Right atrium auricular region (tissue), 2 donors: ENCODE measurements around the gene CHN2. TPM values are rescaled to one million over a fixed set of nuclear protein-coding genes. Genes with fewer than 3 reads are reported as not detected.

ENCODE experiments used
- DNase-seq: peaks from one replicate; pipeline ENCODE4 v3.0.0-alpha.2; 2019; ENCODE audit warnings: low spot score
- H3K27ac ChIP-seq, 2 donors: fragments of 200-600 bp; sonication (generic); 1 replicate in 1 of 2; 2 replicates in 1 of 2; pipeline ENCODE4 v1.5.1; 2016 to 2019
- H3K27me3 ChIP-seq, 2 donors: fragments of 200-600 bp; sonication (generic); one replicate each; pipeline versions ENCODE4 v1.5.1 to v1.6.0; 2017 to 2019
- H3K36me3 ChIP-seq: fragments of 200-600 bp; sonication (generic); one replicate; pipeline ENCODE4 v1.5.1; 2016
- H3K4me1 ChIP-seq, 2 donors: fragments of 200-600 bp; sonication (generic); one replicate each; pipeline versions ENCODE4 v1.5.1 to v1.6.0; 2017 to 2019
- H3K4me3 ChIP-seq, 2 donors: fragments of 200-600 bp; sonication (generic); 1 replicate in 1 of 2; 2 replicates in 1 of 2; pipeline ENCODE4 v1.5.1; 2017 to 2019; ENCODE audit warnings: mild to moderate bottlenecking in 1 of 2, moderate library complexity in 1 of 2
- H3K9me3 ChIP-seq, 2 donors: fragments of 200-600 bp; sonication (generic); one replicate each; pipeline ENCODE4 v1.5.1; 2019
- total RNA-seq, 2 donors: library from RNA; depleted of rRNA; stranded (reverse); fragments of >200 nt; gene quantifications; one replicate each; pipeline ENCODE4 v1.1.0, GENCODE V29; 2016
- TF ChIP-seq, protein P1 (sequence below), 2 donors: fragments of 200-600 bp; sonication (generic); IDR thresholded peaks; one replicate each; pipeline ENCODE4 v1.5.1; 2019; ENCODE audit warnings: antibody characterized with exemption in 2 of 2

Gene CHN2
- total RNA-seq, 2 donors from 2014 or later = 2.7 to 6.6 TPM

DNA sequence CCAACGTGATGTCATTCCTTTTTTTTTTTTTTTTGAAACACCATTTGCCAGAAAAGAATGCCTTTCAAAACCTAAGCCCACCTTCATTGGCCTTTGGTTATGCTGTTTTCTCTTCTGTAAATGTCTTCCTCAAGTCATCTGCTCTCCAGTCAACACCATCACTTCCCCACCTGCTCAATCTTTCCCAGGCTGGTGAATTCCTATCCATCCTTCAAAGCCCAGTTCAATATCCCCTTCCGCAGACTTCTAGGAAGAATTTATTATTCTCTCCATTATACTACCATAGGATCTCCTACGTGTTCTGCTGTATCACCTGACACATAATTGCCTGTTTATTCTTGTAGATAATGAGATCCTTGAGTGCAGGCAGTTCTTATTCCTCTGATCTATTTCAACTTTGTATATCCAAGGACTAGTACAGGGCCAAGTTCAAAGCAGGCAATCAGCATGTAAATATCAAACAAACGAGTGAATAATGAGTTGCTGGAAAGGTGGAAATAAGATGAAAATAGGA is 295.6 kb downstream of the CHN2 start:
- Histone ChIP-seq H3K4me1 (no peaks in the 10 kb centered on the region), H3K4me3 (no peak overlapping the region), H3K27me3 (no peaks in the 10 kb centered on the region), H3K27ac (no peak overlapping the region), H3K36me3 (no peaks in the 10 kb centered on the region), H3K9me3 (no peaks in the 10 kb centered on the region)
- no peak for DNase-seq
- TF ChIP-seq, protein P1, sequence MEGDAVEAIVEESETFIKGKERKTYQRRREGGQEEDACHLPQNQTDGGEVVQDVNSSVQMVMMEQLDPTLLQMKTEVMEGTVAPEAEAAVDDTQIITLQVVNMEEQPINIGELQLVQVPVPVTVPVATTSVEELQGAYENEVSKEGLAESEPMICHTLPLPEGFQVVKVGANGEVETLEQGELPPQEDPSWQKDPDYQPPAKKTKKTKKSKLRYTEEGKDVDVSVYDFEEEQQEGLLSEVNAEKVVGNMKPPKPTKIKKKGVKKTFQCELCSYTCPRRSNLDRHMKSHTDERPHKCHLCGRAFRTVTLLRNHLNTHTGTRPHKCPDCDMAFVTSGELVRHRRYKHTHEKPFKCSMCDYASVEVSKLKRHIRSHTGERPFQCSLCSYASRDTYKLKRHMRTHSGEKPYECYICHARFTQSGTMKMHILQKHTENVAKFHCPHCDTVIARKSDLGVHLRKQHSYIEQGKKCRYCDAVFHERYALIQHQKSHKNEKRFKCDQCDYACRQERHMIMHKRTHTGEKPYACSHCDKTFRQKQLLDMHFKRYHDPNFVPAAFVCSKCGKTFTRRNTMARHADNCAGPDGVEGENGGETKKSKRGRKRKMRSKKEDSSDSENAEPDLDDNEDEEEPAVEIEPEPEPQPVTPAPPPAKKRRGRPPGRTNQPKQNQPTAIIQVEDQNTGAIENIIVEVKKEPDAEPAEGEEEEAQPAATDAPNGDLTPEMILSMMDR (IDR thresholded peaks at IDR 0.05) = no peak

DNA sequence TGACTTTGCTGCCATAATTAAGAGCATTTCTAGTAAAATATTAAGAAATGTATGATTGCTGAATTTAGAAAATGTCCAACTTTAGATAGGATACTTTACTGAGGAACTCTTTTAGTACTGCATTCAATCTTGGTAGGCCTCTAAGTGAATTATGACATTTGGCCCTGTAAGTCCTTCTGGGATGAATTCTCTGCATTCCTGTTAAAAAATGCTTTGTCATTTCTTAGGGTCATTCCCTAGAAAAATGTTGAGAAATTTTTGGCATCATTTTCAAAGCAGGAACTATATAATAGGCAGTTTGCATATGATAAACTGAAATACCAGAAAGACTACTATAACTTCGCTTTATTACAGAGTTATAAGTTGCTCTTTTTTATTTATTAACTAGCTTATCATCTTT is 299.8 kb downstream of the CHN2 start:
- Histone ChIP-seq H3K9me3 (no peaks in the 10 kb centered on the region), H3K4me1 (no peaks in the 10 kb centered on the region), H3K4me3 (no peak overlapping the region), H3K36me3 (no peaks in the 10 kb centered on the region), H3K27ac (no peak overlapping the region), H3K27me3 (no peaks in the 10 kb centered on the region)
- TF ChIP-seq, protein P1 (IDR thresholded peaks at IDR 0.05) = no peak
- DNase-seq = no peak

DNA sequence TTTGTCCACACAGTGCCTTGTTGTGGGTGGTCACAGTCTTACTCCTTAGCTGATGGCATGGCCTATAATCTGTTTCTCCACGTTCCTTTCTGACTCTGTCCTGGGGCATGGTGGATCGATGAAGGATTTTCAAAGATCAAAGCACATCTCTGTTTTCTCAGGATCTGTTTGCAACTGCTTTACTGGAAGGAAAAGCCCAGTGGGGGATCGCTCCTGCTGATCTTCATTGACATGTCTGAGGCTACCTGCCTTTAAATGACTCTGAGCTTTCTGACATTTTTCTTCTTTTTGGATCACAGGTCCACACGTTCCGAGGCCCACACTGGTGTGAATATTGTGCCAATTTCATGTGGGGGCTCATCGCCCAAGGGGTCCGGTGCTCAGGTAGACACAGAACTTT is 301.1 kb downstream of the CHN2 start:
- TF ChIP-seq, protein P1 (IDR thresholded peaks at IDR 0.05) = no peak
- no peak overlapping the region for H3K4me3 ChIP-seq
- H3K4me1 ChIP-seq = no peaks in the 10 kb centered on the region
- no peaks in the 10 kb centered on the region for H3K9me3 ChIP-seq
- no peak for DNase-seq
- H3K27me3 ChIP-seq = no peaks in the 10 kb centered on the region
- H3K36me3 ChIP-seq = no peaks in the 10 kb centered on the region
- no peak overlapping the region for H3K27ac ChIP-seq

DNA sequence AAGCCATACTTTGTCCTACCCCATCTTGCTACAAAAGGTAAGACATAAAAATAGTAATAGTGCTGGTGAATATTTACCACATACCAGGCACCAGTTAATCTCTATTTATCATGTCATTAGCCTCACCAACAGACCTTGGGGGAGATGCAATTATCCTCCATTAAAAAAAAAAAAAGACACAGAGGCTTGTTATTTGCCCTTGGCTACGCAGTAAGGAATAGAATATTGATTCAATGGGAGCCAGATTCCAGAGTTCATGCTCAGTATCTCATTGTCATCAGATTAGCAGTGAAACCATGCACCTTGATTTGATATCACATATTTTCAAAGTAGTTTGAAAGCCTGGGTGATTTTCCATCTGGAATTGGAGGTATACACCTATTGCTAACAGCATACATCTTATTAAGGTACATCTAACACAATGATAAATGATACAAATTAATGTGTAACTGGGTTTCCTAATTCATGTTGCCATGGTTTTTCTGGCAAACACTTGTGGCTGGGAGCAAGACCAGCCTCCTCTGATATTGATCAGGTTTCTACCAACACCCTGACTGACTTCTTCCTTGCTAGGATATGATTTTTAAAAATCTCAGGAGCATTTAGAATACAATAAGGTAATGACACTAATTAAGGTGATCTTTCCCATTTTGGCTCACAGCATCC is 301.9 kb downstream of the CHN2 start:
- DNase-seq = no peak
- Histone ChIP-seq H3K9me3 (no peaks in the 10 kb centered on the region), H3K27me3 (no peaks in the 10 kb centered on the region), H3K27ac (no peak overlapping the region), H3K4me3 (no peak overlapping the region), H3K4me1 (no peaks in the 10 kb centered on the region), H3K36me3 (no peaks in the 10 kb centered on the region)
- TF ChIP-seq, protein P1 (IDR thresholded peaks at IDR 0.05) = no peak

DNA sequence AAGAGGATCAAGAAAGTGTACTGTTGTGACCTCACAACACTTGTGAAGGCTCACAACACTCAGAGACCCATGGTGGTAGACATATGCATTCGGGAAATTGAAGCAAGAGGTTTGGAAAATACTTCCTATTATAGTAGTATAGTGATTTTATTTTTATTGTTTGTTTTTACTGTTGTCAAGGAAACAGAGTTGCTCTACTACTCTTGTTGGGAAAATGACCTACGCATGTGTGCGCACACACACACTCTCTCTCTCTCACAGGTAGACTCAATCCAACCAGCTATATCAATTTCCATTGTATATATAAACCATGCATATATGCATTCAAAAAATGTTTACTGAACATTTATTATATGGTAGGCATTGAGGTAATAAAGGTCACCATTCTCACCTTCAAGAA is 305.4 kb downstream of the CHN2 start:
- DNase-seq = no peak
- no peak overlapping the region for H3K27ac ChIP-seq
- H3K4me3 ChIP-seq = no peak overlapping the region
- no peaks in the 10 kb centered on the region for H3K27me3 ChIP-seq
- TF ChIP-seq, protein P1 (IDR thresholded peaks at IDR 0.05) = no peak
- no peaks in the 10 kb centered on the region for H3K4me1 ChIP-seq
- H3K9me3 ChIP-seq = no peaks in the 10 kb centered on the region
- no peaks in the 10 kb centered on the region for H3K36me3 ChIP-seq

DNA sequence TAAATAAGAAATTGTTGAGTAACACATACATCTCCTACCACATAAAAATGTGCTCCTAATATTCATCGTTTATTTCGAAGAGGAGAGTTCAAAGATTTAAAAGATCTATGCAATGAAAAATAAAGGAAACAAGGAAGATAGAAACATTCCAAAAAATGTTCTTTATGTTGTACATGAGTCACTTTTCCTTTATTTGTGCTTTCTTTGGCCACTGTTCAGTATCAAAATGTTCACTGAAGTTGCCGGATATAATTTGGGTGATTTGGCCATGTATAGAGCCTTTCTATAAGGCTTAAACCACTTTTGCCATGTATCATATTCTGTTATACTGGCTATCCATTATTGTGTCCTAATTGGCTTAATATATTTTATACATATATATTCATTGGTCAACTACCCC is 306.1 kb downstream of the CHN2 start:
- H3K27ac ChIP-seq = no peak overlapping the region
- no peaks in the 10 kb centered on the region for H3K4me1 ChIP-seq
- H3K27me3 ChIP-seq = no peaks in the 10 kb centered on the region
- DNase-seq = no peak
- no peak overlapping the region for H3K4me3 ChIP-seq
- H3K36me3 ChIP-seq = peaks cover 8% of the 10 kb centered on the region
- H3K9me3 ChIP-seq = no peaks in the 10 kb centered on the region
- TF ChIP-seq, protein P1 (IDR thresholded peaks at IDR 0.05) = no peak
